ENCODE results near the gene CLEC2D. TPM values are rescaled to one million over a fixed set of nuclear protein-coding genes. Genes with fewer than 3 reads are reported as not detected.

Gene CLEC2D
- total RNA-seq, 1 experiment from 2014 or later: 1.9 TPM

- intact Hi-C loops (cut with micrococcal nuclease): no loop called here
- TF ChIP-seq, protein P1, sequence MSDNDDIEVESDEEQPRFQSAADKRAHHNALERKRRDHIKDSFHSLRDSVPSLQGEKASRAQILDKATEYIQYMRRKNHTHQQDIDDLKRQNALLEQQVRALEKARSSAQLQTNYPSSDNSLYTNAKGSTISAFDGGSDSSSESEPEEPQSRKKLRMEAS (IDR thresholded peaks at IDR 0.05): no peak
- no peak for TF ChIP-seq FOSL1 (IDR thresholded peaks at IDR 0.05; ENCODE audit: low read depth)
- TF ChIP-seq, protein P2, sequence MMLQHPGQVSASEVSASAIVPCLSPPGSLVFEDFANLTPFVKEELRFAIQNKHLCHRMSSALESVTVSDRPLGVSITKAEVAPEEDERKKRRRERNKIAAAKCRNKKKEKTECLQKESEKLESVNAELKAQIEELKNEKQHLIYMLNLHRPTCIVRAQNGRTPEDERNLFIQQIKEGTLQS (IDR thresholded peaks at IDR 0.05): no peak
- TF ChIP-seq CEBPB (IDR thresholded peaks at IDR 0.05; ENCODE audit: low read depth): no peak
- no peak for TF ChIP-seq JUND (IDR thresholded peaks at IDR 0.05)
- no peak for TF ChIP-seq REST (IDR thresholded peaks at IDR 0.05; ENCODE audit: low read depth)
- TF ChIP-seq EGR1 (IDR thresholded peaks at IDR 0.05; ENCODE audit: low read depth): peak; percentile 43; the same call in 1 of the 2 replicates
- 0 out of 2 replicates have a peak, but pooled peaks have one; percentile 32 for TF ChIP-seq POLR2AphosphoS5 (IDR thresholded peaks at IDR 0.05; ENCODE audit: low read depth, low read length)
- peak overlapping the region; percentile 27 for H2AFZ ChIP-seq (ENCODE audit: low read depth, low read length, poor library complexity, severe bottlenecking)
- peak overlapping the region; percentile 45 to 61 for H3K4me3 ChIP-seq (replicated peaks in 1 of 2; ENCODE audit: low read depth in 1 of 2, low read length in 2 of 2)
- H4K20me1 ChIP-seq (ENCODE audit: insufficient read depth): no peaks in the 10 kb centered on the region
- TSS peak; percentile 60 for BruUV-seq (replicated peaks)
- H3K9me3 ChIP-seq (ENCODE audit: control insufficient read depth in 1 of 2, insufficient read depth in 1 of 2, low read depth in 1 of 2, low read length in 2 of 2): no peaks in the 10 kb centered on the region
- CTCF ChIA-PET: interaction anchor here (1.6 kb wide), 1 partner anchor 317 kb away, joined by 3 read pairs; no protein-coding TSS in a partner anchor
- H3K27ac ChIP-seq (ENCODE audit: low read depth, low read length): peak overlapping the region; percentile 46
- DNase-seq (ENCODE audit: low read depth, low spot score): no peak
- no peaks in the 10 kb centered on the region for H3K9me2 ChIP-seq (ENCODE audit: insufficient read depth)
- RAD21 ChIA-PET (ENCODE audit: low non-redundant PET in 1 of 2, low total read pairs in 2 of 2, uncharacterized antibody in 2 of 2, unreplicated experiment in 2 of 2): no interaction called here
- peaks cover 0 to 12% of the 10 kb centered on the region in 2 experiments; a peak in 1 of 4 replicates for H3K4me1 ChIP-seq (ENCODE audit: control insufficient read depth in 1 of 2, insufficient read depth in 2 of 2, low read length in 2 of 2)
- H3K27me3 ChIP-seq (ENCODE audit: insufficient read depth, low read length): no peaks in the 10 kb centered on the region
- H3K4me2 ChIP-seq (ENCODE audit: low read length): peak overlapping the region; percentile 79
- POLR2A ChIA-PET: no interaction called here
- peak overlapping the region; percentile 54 for H3K9ac ChIP-seq (ENCODE audit: low read length)
- H3K79me2 ChIP-seq (ENCODE audit: insufficient read depth, low read length): no peaks in the 10 kb centered on the region
- peak; percentile 90 for ATAC-seq
- H3K36me3 ChIP-seq (ENCODE audit: control insufficient read depth in 1 of 2, insufficient read depth in 2 of 2, low read length in 2 of 2): no peaks in the 10 kb centered on the region
These were observed 21.4 kb upstream of the CLEC2D start for GRCh38 chr12:9647825-9648700.
